NT2/D1 (cell line): ENCODE results near the gene RAP1GAP2.

ENCODE experiments used
- SUZ12 ChIP-seq: IDR thresholded peaks from 2 replicates; pipeline ENCODE4 v1.6.1; 2011; ENCODE audit not compliant: insufficient read length, insufficient read depth; ENCODE audit errors: extremely low read depth
- YY1 ChIP-seq: IDR thresholded peaks from 2 replicates; pipeline ENCODE4 v1.6.1; 2011; ENCODE audit not compliant: insufficient read length, insufficient read depth
- ZNF274 ChIP-seq: IDR thresholded peaks from 2 replicates; pipeline ENCODE4 v1.6.1; 2011; ENCODE audit warnings: mild to moderate bottlenecking, low read depth, low read length

- no peak for TF ChIP-seq YY1
- TF ChIP-seq ZNF274 = no peak
- no peak for TF ChIP-seq SUZ12
Observed at GRCh38 chr17:3033741-3034577, 237.7 kb downstream of the RAP1GAP2 start.
